Measurements from ENCODE around the gene ANKRD13A. TPM values are rescaled to one million over a fixed set of nuclear protein-coding genes. Genes with fewer than 3 reads are reported as not detected.

Gene ANKRD13A
- total and polyA plus RNA-seq, 2 of the 13 experiments (the other 11 are each of a cell fraction or from before 2014, with no cell fraction given): 34.1 to 41.6 TPM

GRCh38 chr12:110035534-110036104, 36.4 kb downstream of the ANKRD13A start (continued):
- TF ChIP-seq ARID2 (CRISPR knock-in tag; IDR thresholded peaks at IDR 0.05; ENCODE audit: borderline replicate concordance) (no peak), ZNF543 (CRISPR knock-in tag; IDR thresholded peaks at IDR 0.05) (no peak), ZNF580 (CRISPR knock-in tag; IDR thresholded peaks at IDR 0.05; ENCODE audit: borderline replicate concordance, low read depth) (peak; percentile 81), ZNF710 (CRISPR knock-in tag; IDR thresholded peaks at IDR 0.05; ENCODE audit: borderline replicate concordance) (peak; percentile 65; the same call in 1 of the 2 replicates), RFXAP (CRISPR knock-in tag; IDR thresholded peaks at IDR 0.05; ENCODE audit: borderline replicate concordance) (0 out of 2 replicates have a peak, but pooled peaks have one; percentile 37), SP5 (CRISPR knock-in tag; IDR thresholded peaks at IDR 0.05; ENCODE audit: borderline replicate concordance, low read depth) (peak; percentile 55; the same call in 1 of the 2 replicates), ZNF232 (CRISPR knock-in tag; IDR thresholded peaks at IDR 0.05; ENCODE audit: borderline replicate concordance) (no peak), ZBTB43 (CRISPR knock-in tag; conservative IDR thresholded peaks at IDR 0.05) (0 out of 2 replicates have a peak, but pooled peaks have one; percentile 45), ZNF430 (CRISPR knock-in tag; IDR thresholded peaks at IDR 0.05) (0 out of 2 replicates have a peak, but pooled peaks have one; percentile 58), ZNF33B (CRISPR knock-in tag; IDR thresholded peaks at IDR 0.05) (no peak), SMARCE1 (IDR thresholded peaks at IDR 0.05; ENCODE audit: borderline replicate concordance) (no peak), ZMYM2 (CRISPR knock-in tag; IDR thresholded peaks at IDR 0.05) (peak; percentile 93), DRAP1 (CRISPR knock-in tag; IDR thresholded peaks at IDR 0.05) (peak; percentile 26; the same call in 1 of the 2 replicates)
- TF ChIP-seq, protein P1, sequence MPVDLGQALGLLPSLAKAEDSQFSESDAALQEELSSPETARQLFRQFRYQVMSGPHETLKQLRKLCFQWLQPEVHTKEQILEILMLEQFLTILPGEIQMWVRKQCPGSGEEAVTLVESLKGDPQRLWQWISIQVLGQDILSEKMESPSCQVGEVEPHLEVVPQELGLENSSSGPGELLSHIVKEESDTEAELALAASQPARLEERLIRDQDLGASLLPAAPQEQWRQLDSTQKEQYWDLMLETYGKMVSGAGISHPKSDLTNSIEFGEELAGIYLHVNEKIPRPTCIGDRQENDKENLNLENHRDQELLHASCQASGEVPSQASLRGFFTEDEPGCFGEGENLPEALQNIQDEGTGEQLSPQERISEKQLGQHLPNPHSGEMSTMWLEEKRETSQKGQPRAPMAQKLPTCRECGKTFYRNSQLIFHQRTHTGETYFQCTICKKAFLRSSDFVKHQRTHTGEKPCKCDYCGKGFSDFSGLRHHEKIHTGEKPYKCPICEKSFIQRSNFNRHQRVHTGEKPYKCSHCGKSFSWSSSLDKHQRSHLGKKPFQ (CRISPR knock-in tag; IDR thresholded peaks at IDR 0.05; ENCODE audit: insufficient replicate concordance): peak; percentile 90
- TF ChIP-seq, protein P2, sequence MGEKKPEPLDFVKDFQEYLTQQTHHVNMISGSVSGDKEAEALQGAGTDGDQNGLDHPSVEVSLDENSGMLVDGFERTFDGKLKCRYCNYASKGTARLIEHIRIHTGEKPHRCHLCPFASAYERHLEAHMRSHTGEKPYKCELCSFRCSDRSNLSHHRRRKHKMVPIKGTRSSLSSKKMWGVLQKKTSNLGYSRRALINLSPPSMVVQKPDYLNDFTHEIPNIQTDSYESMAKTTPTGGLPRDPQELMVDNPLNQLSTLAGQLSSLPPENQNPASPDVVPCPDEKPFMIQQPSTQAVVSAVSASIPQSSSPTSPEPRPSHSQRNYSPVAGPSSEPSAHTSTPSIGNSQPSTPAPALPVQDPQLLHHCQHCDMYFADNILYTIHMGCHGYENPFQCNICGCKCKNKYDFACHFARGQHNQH (CRISPR knock-in tag; IDR thresholded peaks at IDR 0.05): peak; percentile 61; the same call in 1 of the 2 replicates
- TF ChIP-seq, protein P3, sequence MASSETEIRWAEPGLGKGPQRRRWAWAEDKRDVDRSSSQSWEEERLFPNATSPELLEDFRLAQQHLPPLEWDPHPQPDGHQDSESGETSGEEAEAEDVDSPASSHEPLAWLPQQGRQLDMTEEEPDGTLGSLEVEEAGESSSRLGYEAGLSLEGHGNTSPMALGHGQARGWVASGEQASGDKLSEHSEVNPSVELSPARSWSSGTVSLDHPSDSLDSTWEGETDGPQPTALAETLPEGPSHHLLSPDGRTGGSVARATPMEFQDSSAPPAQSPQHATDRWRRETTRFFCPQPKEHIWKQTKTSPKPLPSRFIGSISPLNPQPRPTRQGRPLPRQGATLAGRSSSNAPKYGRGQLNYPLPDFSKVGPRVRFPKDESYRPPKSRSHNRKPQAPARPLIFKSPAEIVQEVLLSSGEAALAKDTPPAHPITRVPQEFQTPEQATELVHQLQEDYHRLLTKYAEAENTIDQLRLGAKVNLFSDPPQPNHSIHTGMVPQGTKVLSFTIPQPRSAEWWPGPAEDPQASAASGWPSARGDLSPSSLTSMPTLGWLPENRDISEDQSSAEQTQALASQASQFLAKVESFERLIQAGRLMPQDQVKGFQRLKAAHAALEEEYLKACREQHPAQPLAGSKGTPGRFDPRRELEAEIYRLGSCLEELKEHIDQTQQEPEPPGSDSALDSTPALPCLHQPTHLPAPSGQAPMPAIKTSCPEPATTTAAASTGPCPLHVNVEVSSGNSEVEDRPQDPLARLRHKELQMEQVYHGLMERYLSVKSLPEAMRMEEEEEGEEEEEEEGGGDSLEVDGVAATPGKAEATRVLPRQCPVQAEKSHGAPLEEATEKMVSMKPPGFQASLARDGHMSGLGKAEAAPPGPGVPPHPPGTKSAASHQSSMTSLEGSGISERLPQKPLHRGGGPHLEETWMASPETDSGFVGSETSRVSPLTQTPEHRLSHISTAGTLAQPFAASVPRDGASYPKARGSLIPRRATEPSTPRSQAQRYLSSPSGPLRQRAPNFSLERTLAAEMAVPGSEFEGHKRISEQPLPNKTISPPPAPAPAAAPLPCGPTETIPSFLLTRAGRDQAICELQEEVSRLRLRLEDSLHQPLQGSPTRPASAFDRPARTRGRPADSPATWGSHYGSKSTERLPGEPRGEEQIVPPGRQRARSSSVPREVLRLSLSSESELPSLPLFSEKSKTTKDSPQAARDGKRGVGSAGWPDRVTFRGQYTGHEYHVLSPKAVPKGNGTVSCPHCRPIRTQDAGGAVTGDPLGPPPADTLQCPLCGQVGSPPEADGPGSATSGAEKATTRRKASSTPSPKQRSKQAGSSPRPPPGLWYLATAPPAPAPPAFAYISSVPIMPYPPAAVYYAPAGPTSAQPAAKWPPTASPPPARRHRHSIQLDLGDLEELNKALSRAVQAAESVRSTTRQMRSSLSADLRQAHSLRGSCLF (CRISPR knock-in tag; IDR thresholded peaks at IDR 0.05; ENCODE audit: borderline replicate concordance): no peak

All from HepG2 (cell line).